Upper lobe of right lung (tissue), 1 donor: Measurements from ENCODE around the gene PRR4. TPM values are rescaled to one million over a fixed set of nuclear protein-coding genes. Genes with fewer than 3 reads are reported as not detected.

Experiments used
- ATAC-seq: fragments of 200-7000 bp; cut with Tn5 transposase; one replicate; pipeline ENCODE4 v1.9.1; 2020; ENCODE audit warnings: mild to moderate bottlenecking, moderate library complexity
- DNase-seq: peaks from one replicate; pipeline ENCODE4 v3.0.0-alpha.2; 2020
- H3K27ac ChIP-seq: fragments of 200-600 bp; one replicate; pipeline ENCODE4 v1.8.0; 2022
- H3K27me3 ChIP-seq: fragments of 200-600 bp; one replicate; pipeline ENCODE4 v1.8.0; 2022; ENCODE audit warnings: mild to moderate bottlenecking
- H3K36me3 ChIP-seq: fragments of 200-600 bp; one replicate; pipeline ENCODE4 v1.8.0; 2022
- H3K4me1 ChIP-seq: fragments of 200-600 bp; one replicate; pipeline ENCODE4 v1.8.0; 2022
- H3K4me3 ChIP-seq: fragments of 200-600 bp; one replicate; pipeline ENCODE4 v1.8.0; 2022; ENCODE audit warnings: mild to moderate bottlenecking
- H3K9me3 ChIP-seq: fragments of 200-600 bp; one replicate; pipeline ENCODE4 v1.8.0; 2022
- intact Hi-C: fragments of 100-400 bp; cut with DNase I; formaldehyde crosslinking; loops from one replicate; pipeline ENCODE4 v1.11.0; 2022
- total RNA-seq: library from RNA; stranded (reverse); fragmentation: NEBNext Ultra II Directional; extraction: Animal tissue kit (Norgen Biotek cat#: 25700); gene quantifications from one replicate; pipeline ENCODE4 v1.2.1, GENCODE V29; 2021
- TF ChIP-seq, protein P1 (sequence below): fragments of 200-600 bp; IDR thresholded peaks from one replicate; pipeline ENCODE4 v1.8.0; 2022; ENCODE audit warnings: antibody characterized with exemption
- donor health status: DM: no; HTN: yes; CAD: no; lungs with severe emphysema.

The PRR4 gene
- total RNA-seq, 1 donor from 2014 or later, result 1.7 TPM

GRCh38 chr12:10851243-10851858, 2.1 kb upstream of the PRR4 start:
- intact Hi-C loops, result no loop called here
- TF ChIP-seq, protein P1, sequence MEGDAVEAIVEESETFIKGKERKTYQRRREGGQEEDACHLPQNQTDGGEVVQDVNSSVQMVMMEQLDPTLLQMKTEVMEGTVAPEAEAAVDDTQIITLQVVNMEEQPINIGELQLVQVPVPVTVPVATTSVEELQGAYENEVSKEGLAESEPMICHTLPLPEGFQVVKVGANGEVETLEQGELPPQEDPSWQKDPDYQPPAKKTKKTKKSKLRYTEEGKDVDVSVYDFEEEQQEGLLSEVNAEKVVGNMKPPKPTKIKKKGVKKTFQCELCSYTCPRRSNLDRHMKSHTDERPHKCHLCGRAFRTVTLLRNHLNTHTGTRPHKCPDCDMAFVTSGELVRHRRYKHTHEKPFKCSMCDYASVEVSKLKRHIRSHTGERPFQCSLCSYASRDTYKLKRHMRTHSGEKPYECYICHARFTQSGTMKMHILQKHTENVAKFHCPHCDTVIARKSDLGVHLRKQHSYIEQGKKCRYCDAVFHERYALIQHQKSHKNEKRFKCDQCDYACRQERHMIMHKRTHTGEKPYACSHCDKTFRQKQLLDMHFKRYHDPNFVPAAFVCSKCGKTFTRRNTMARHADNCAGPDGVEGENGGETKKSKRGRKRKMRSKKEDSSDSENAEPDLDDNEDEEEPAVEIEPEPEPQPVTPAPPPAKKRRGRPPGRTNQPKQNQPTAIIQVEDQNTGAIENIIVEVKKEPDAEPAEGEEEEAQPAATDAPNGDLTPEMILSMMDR, result no peak
- ATAC-seq (no peak), DNase-seq (no peak)
- Histone ChIP-seq H3K4me1 (no peaks in the 10 kb centered on the region), H3K9me3 (no peaks in the 10 kb centered on the region), H3K36me3 (no peaks in the 10 kb centered on the region), H3K27ac (no peak overlapping the region), H3K27me3 (no peaks in the 10 kb centered on the region), H3K4me3 (no peak overlapping the region)

GRCh38 chr12:10847744-10848143, 1.5 kb downstream of the PRR4 start:
- H3K27me3 ChIP-seq, result no peaks in the 10 kb centered on the region
- no peak overlapping the region for H3K4me3 ChIP-seq
- DNase-seq (no peak), ATAC-seq (no peak)
- H3K4me1 ChIP-seq, result no peaks in the 10 kb centered on the region
- H3K27ac ChIP-seq, result no peak overlapping the region
- no peaks in the 10 kb centered on the region for H3K9me3 ChIP-seq
- intact Hi-C loops, result no loop called here
- H3K36me3 ChIP-seq, result no peaks in the 10 kb centered on the region
- TF ChIP-seq, protein P1, result no peak

DNA sequence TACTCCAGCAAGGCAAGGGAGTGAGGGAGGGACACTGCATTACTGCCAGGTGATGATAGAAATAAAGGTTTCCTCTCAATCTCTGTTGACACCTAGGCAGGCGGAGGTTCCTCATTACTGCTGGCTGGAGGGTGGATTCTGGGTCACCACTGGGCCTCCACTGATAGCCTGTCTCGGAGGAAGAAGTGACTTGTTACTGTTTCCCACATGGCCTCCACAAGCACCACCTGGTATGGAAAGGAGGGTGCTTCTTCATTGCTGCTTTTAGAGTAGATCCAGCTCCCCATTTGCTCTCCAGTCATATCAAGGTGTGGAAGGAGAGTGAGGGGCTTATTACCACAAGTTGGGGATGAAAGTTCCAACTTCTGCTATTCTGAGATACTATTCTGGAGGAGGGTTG, 6.4 kb downstream of the PRR4 start:
- no peak for ATAC-seq
- Histone ChIP-seq H3K36me3 (no peaks in the 10 kb centered on the region), H3K27me3 (no peaks in the 10 kb centered on the region), H3K27ac (no peak overlapping the region), H3K4me1 (no peaks in the 10 kb centered on the region), H3K9me3 (no peaks in the 10 kb centered on the region), H3K4me3 (no peak overlapping the region)
- TF ChIP-seq, protein P1, result no peak
- intact Hi-C loops, result no loop called here
- DNase-seq, result no peak

GRCh38 chr12:10838461-10838860, 10.8 kb downstream of the PRR4 start:
- DNase-seq, result no peak
- no peak overlapping the region for H3K27ac ChIP-seq
- no peak overlapping the region for H3K4me3 ChIP-seq
- no peaks in the 10 kb centered on the region for H3K27me3 ChIP-seq
- no peaks in the 10 kb centered on the region for H3K4me1 ChIP-seq
- TF ChIP-seq, protein P1, result no peak
- intact Hi-C loops, result no loop called here
- no peaks in the 10 kb centered on the region for H3K36me3 ChIP-seq
- H3K9me3 ChIP-seq, result no peaks in the 10 kb centered on the region
- ATAC-seq, result no peak

- ATAC-seq (no peak), DNase-seq (no peak)
- TF ChIP-seq, protein P1, result no peak
- Histone ChIP-seq H3K27ac (no peak overlapping the region), H3K4me1 (no peaks in the 10 kb centered on the region), H3K4me3 (no peak overlapping the region), H3K36me3 (no peaks in the 10 kb centered on the region), H3K9me3 (no peaks in the 10 kb centered on the region), H3K27me3 (no peaks in the 10 kb centered on the region)
- intact Hi-C loops, result no loop called here
Measured at GRCh38 chr12:10829994-10830393, 19.3 kb downstream of the PRR4 start.

DNA sequence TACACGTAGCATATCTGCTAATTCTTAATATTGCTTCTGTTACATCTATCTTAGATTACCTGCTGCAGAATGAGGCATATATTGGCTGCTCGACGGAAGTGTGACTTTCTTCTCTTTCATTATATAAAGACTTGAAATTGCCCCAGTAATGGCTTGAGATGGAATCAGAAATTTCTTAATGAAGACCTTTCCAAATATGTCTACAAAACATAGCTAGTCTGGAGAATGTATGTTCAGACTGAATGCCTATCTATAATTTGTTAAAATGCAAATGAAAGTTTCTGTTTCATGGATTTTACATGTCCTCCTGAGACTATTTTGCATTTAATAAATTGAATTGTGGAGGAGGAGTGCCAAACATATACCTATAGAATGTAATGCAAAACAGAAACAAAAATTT, 23.0 kb downstream of the PRR4 start, which contains the start of gene TAS2R10:
Gene TAS2R10 (minus strand): TSS at position 101 of the 400 bp plus-strand sequence. CDS start 89 bp downstream, at position 12.
- no peaks in the 10 kb centered on the region for H3K36me3 ChIP-seq
- DNase-seq, result no peak
- H3K27me3 ChIP-seq, result no peaks in the 10 kb centered on the region
- no peak within 1 kb of the TSS for H3K27ac ChIP-seq
- no peak for ATAC-seq
- no peaks in the 10 kb centered on the region for H3K4me1 ChIP-seq
- TF ChIP-seq, protein P1, result no peak
- H3K9me3 ChIP-seq, result no peaks in the 10 kb centered on the region
- no peak within 1 kb of the TSS for H3K4me3 ChIP-seq
- intact Hi-C loops, result no loop called here
